CD8-positive, alpha-beta memory T cell (primary cell): ENCODE measurements around the gene B3GAT3. TPM values are rescaled to one million over a fixed set of nuclear protein-coding genes. Genes with fewer than 3 reads are reported as not detected.
A peak's percentile ranks its signal among the peaks of the same experiment; 100 is the strongest.

Experiments used
- CTCF ChIA-PET: fragments of 350-600 bp; sonication (Branson Sonifier 250); formaldehyde crosslinking; loops from one replicate; lab custom pipeline; 2021; ENCODE audit warnings: antibody characterized with exemption; lab: Charles Lee
- POLR2A ChIA-PET: fragments of 350-600 bp; sonication (Branson Sonifier 250); formaldehyde crosslinking; loops from one replicate; lab custom pipeline; 2021; ENCODE audit warnings: antibody characterized with exemption; lab: Charles Lee
- DNase-seq, 5 donors: peaks; one replicate each; pipeline versions ENCODE4 v3.0.0 to v3.0.0-alpha.2; 2020 to 2022; ENCODE audit warnings: mixed read lengths in 1 of 5
- H3K27ac ChIP-seq: one replicate; pipeline ENCODE4 v1.7.0; 2013; ENCODE audit warnings: low read depth, mild to moderate bottlenecking, low read length, moderate library complexity
- H3K27me3 ChIP-seq: 2 replicates; pipeline ENCODE4 v1.7.0; 2013; ENCODE audit warnings: low read length, mild to moderate bottlenecking; ENCODE audit not compliant: insufficient read depth, poor library complexity, severe bottlenecking
- H3K36me3 ChIP-seq: 2 replicates; pipeline ENCODE4 v1.7.0; 2013; ENCODE audit warnings: mild to moderate bottlenecking, low read length, moderate library complexity; ENCODE audit not compliant: insufficient read depth
- H3K4me1 ChIP-seq: 2 replicates; pipeline ENCODE4 v1.7.0; 2013; ENCODE audit warnings: mild to moderate bottlenecking, low read length, moderate library complexity; ENCODE audit not compliant: insufficient read depth
- H3K4me3 ChIP-seq: 2 replicates; pipeline ENCODE4 v1.7.0; 2013; ENCODE audit warnings: mild to moderate bottlenecking, low read length
- H3K9me3 ChIP-seq: 2 replicates; pipeline ENCODE4 v1.7.0; 2013; ENCODE audit warnings: mild to moderate bottlenecking, low read length
- H3K27ac Mint-ChIP-seq, 8 donors: one replicate each; pipeline ENCODE4 v1.8.0; 2020 to 2021; ENCODE audit warnings: mixed read lengths in 8 of 8, mild to moderate bottlenecking in 6 of 8, inconsistent platforms in 3 of 8, moderate library complexity in 3 of 8
- H3K27me3 Mint-ChIP-seq, 2 donors: one replicate each; pipeline ENCODE4 v1.8.0; 2020 to 2021; ENCODE audit warnings: mixed read lengths in 2 of 2, mild to moderate bottlenecking in 1 of 2, moderate library complexity in 1 of 2
- H3K36me3 Mint-ChIP-seq, 3 donors: one replicate each; pipeline ENCODE4 v1.8.0; 2020 to 2021; ENCODE audit warnings: mixed read lengths in 3 of 3, inconsistent platforms in 1 of 3, mild to moderate bottlenecking in 1 of 3
- H3K4me1 Mint-ChIP-seq, 3 donors: one replicate each; pipeline ENCODE4 v1.8.0; 2020 to 2021; ENCODE audit warnings: mixed read lengths in 3 of 3, inconsistent platforms in 1 of 3, mild to moderate bottlenecking in 1 of 3
- H3K4me3 Mint-ChIP-seq, 7 donors: one replicate each; pipeline ENCODE4 v1.8.0; 2020 to 2021; ENCODE audit warnings: mixed read lengths in 7 of 7, mild to moderate bottlenecking in 6 of 7, moderate library complexity in 4 of 7, inconsistent platforms in 2 of 7
- H3K9me3 Mint-ChIP-seq, 5 donors: one replicate each; pipeline ENCODE4 v1.8.0; 2020 to 2022; ENCODE audit warnings: mixed read lengths in 5 of 5, mild to moderate bottlenecking in 3 of 5, moderate library complexity in 2 of 5, inconsistent platforms in 1 of 5
- polyA plus RNA-seq: library from polyadenylated mRNA; unstranded; fragments of 300-500 nt; fragmentation: Illumina TruSeq; gene quantifications from one replicate; pipeline ENCODE4 v1.2.3, GENCODE V29; 2021
- total RNA-seq, 2 experiments: library from RNA; stranded (reverse); gene quantifications; one replicate each; pipeline ENCODE4 v1.2.3, GENCODE V29; 2021

B3GAT3 gene
- total and polyA plus RNA-seq, 3 experiments from 2014 or later, result 48.9 to 68.2 (median 67.4) TPM

- no peaks in the 10 kb centered on the region for H3K9me3 Mint-ChIP-seq
- no peaks in the 10 kb centered on the region for H3K27me3 ChIP-seq
- peak; percentile 89 to 98 (median 98) for DNase-seq
- peak overlapping the region; percentile 92 to 98 (median 96) for H3K27ac Mint-ChIP-seq
- POLR2A ChIA-PET, result interaction anchor here (0.6 to 3.5 kb wide), 8 partner anchors 8 to 282 kb away, joined by 3 to 63 read pairs (median 4); partner anchors contain the start of genes C11orf98, CSKMT, HNRNPUL2 and LBHD1
- peak overlapping the region; percentile 86 for H3K27ac ChIP-seq
- H3K9me3 ChIP-seq, result no peaks in the 10 kb centered on the region
- peaks cover 29% of the 10 kb centered on the region for H3K4me1 ChIP-seq
- peak overlapping the region; percentile 91 to 97 (median 93) for H3K4me3 Mint-ChIP-seq
- peaks cover 27 to 90% (median 40%) of the 10 kb centered on the region in 3 donors for H3K36me3 Mint-ChIP-seq
- peaks cover 52% of the 10 kb centered on the region for H3K36me3 ChIP-seq
- peak overlapping the region; percentile 89 for H3K4me3 ChIP-seq
- CTCF ChIA-PET, result interaction anchor here (0.7 to 1.4 kb wide), 6 partner anchors 8 to 66 kb away, joined by 3 to 5 read pairs (median 3); partner anchors contain the start of genes C11orf98, CSKMT and TUT1
- peaks cover 0 to 5% of the 10 kb centered on the region in 2 donors for H3K27me3 Mint-ChIP-seq
- peaks cover 56 to 71% (median 68%) of the 10 kb centered on the region in 3 donors for H3K4me1 Mint-ChIP-seq
These were observed 22.6 kb downstream of the B3GAT3 start for GRCh38 chr11:62599069-62599696.

GRCh38 chr11:62595124-62595523 is 26.7 kb downstream of the B3GAT3 start:
- Mint-ChIP-seq H3K27ac (peak overlapping the region in 4 of 8 donors; percentile 56 to 88 (median 70)), H3K4me3 (peak overlapping the region in 2 of 7 donors; percentile 29 to 37), H3K36me3 (peaks cover 23 to 82% (median 34%) of the 10 kb centered on the region in 3 donors), H3K4me1 (peaks cover 60 to 80% (median 80%) of the 10 kb centered on the region in 3 donors), H3K27me3 (peaks cover 0 to 6% of the 10 kb centered on the region in 2 donors), H3K9me3 (no peaks in the 10 kb centered on the region)
- Histone ChIP-seq H3K27me3 (no peaks in the 10 kb centered on the region), H3K9me3 (no peaks in the 10 kb centered on the region), H3K36me3 (peaks cover 50% of the 10 kb centered on the region), H3K4me1 (peaks cover 55% of the 10 kb centered on the region), H3K27ac (no peak overlapping the region), H3K4me3 (no peak overlapping the region)
- POLR2A ChIA-PET, result no interaction called here
- CTCF ChIA-PET, result interaction anchor here (0.9 to 5.1 kb wide), 4 partner anchors 17 to 99 kb away, joined by 3 to 46 read pairs (median 26); partner anchors contain the start of genes B3GAT3, C11orf98 and CSKMT
- no peak for DNase-seq

DNA sequence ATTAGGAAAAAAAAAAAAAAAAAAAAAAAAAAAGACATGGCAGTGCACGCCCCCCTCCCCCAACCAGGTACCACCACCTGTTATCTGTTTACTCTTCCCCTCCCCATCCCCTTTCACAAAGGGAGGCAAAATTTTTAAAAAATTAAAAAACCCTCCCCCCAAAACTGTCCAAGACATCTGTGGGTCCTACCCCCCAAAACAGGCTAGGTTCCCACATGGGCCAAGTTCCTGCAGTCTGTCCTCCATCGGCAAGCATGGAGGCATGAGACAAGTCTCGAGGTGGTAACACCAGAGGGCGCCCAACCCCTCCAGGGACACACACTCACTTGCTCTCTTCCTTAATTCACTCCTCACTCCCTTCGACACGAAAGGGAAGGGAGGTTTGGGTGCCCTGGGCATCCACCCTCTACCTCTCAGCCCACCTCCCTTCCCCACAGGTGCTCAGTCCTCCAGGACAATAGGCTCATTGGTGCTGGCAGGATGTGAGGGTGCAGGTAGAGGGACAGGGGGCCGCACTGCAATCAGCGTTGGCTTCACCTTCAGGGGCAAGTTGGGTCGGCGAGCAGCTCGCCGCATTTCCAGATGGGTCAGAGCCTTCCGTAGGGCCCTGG is 28.2 kb downstream of the B3GAT3 start:
- ChIA-PET CTCF (interaction anchor here (0.7 to 5.1 kb wide), 21 partner anchors 8 to 312 kb away, joined by 3 to 46 read pairs (median 7); partner anchors contain the start of genes B3GAT3, C11orf98, CSKMT and EEF1G), POLR2A (interaction anchor here (0.6 to 3.3 kb wide), 10 partner anchors 15 to 1511 kb away, joined by 3 to 71 read pairs (median 12); partner anchors contain the start of genes B3GAT3, C11orf98, CSKMT and EML3)
- Histone ChIP-seq H3K4me1 (peaks cover 52% of the 10 kb centered on the region), H3K4me3 (no peak overlapping the region), H3K9me3 (no peaks in the 10 kb centered on the region), H3K27ac (no peak overlapping the region), H3K27me3 (no peaks in the 10 kb centered on the region), H3K36me3 (peaks cover 52% of the 10 kb centered on the region)
- H3K27ac Mint-ChIP-seq, result peak overlapping the region; percentile 84 to 99 (median 97)
- H3K27me3 Mint-ChIP-seq, result peaks cover 0 to 3% of the 10 kb centered on the region in 2 donors
- peaks cover 46 to 79% (median 70%) of the 10 kb centered on the region in 3 donors for H3K4me1 Mint-ChIP-seq
- peak; percentile 65 to 87 (median 69) for DNase-seq
- peaks cover 13 to 72% (median 22%) of the 10 kb centered on the region in 3 donors for H3K36me3 Mint-ChIP-seq
- H3K4me3 Mint-ChIP-seq, result peak overlapping the region; percentile 59 to 94 (median 72)
- no peaks in the 10 kb centered on the region for H3K9me3 Mint-ChIP-seq

- Mint-ChIP-seq H3K4me1 (peaks cover 41 to 75% (median 64%) of the 10 kb centered on the region in 3 donors), H3K36me3 (peaks cover 11 to 72% (median 20%) of the 10 kb centered on the region in 3 donors), H3K4me3 (peak overlapping the region in 2 of 7 donors; percentile 5 to 72)
These were observed 28.8 kb downstream of the B3GAT3 start for GRCh38 chr11:62592989-62593421.

GRCh38 chr11:62592146-62592815 is 29.5 kb downstream of the B3GAT3 start:
- Mint-ChIP-seq H3K4me1 (peaks cover 38 to 74% (median 59%) of the 10 kb centered on the region in 3 donors), H3K4me3 (peak overlapping the region; percentile 84 to 98 (median 95)), H3K9me3 (no peaks in the 10 kb centered on the region), H3K36me3 (peaks cover 7 to 72% (median 14%) of the 10 kb centered on the region in 3 donors), H3K27ac (peak overlapping the region; percentile 84 to 99 (median 98)), H3K27me3 (peaks cover 0 to 3% of the 10 kb centered on the region in 2 donors)
- Histone ChIP-seq H3K27ac (peak overlapping the region; percentile 92), H3K36me3 (peaks cover 48% of the 10 kb centered on the region), H3K27me3 (no peaks in the 10 kb centered on the region), H3K4me3 (peak overlapping the region; percentile 78), H3K4me1 (peaks cover 43% of the 10 kb centered on the region), H3K9me3 (no peaks in the 10 kb centered on the region)
- CTCF ChIA-PET, result interaction anchor here (0.6 to 5.1 kb wide), 53 partner anchors 7 to 289 kb away, joined by 3 to 46 read pairs (median 5); partner anchors contain the start of genes B3GAT3, C11orf98, CSKMT and EEF1G
- no peak for DNase-seq
- POLR2A ChIA-PET, result interaction anchor here (0.5 to 3.3 kb wide), 32 partner anchors 8 to 1512 kb away, joined by 3 to 71 read pairs (median 8); partner anchors contain the start of genes B3GAT3, BSCL2, C11orf98 and CSKMT

More at GRCh38 chr11:62592989-62593421, 28.8 kb downstream of the B3GAT3 start:
- DNase-seq, result no peak
- no peak overlapping the region for H3K4me3 ChIP-seq
- no peaks in the 10 kb centered on the region for H3K9me3 Mint-ChIP-seq
- H3K27ac ChIP-seq, result peak overlapping the region; percentile 92
- ChIA-PET POLR2A (interaction anchor here (0.5 to 3.3 kb wide), 13 partner anchors 10 to 1511 kb away, joined by 3 to 71 read pairs (median 8); partner anchors contain the start of genes B3GAT3, C11orf98, CSKMT and EML3), CTCF (interaction anchor here (0.7 to 5.1 kb wide), 24 partner anchors 8 to 312 kb away, joined by 3 to 46 read pairs (median 8); partner anchors contain the start of genes B3GAT3, C11orf98, CSKMT and EEF1G)
- H3K27me3 Mint-ChIP-seq, result peaks cover 0 to 3% of the 10 kb centered on the region in 2 donors
- H3K4me1 ChIP-seq, result peaks cover 47% of the 10 kb centered on the region
- H3K27me3 ChIP-seq, result no peaks in the 10 kb centered on the region
- H3K9me3 ChIP-seq, result no peaks in the 10 kb centered on the region
- peaks cover 48% of the 10 kb centered on the region for H3K36me3 ChIP-seq
- peak overlapping the region in 7 of 8 donors; percentile 64 to 99 (median 98) for H3K27ac Mint-ChIP-seq

GRCh38 chr11:62591448-62592145 is 30.2 kb downstream of the B3GAT3 start, which contains the start of gene TUT1:
TUT1 (minus strand) TSS chr11:62591523; CDS start chr11:62591485, 38 bp downstream.
- Histone ChIP-seq H3K9me3 (no peaks in the 10 kb centered on the region), H3K27ac (peak within 1 kb of the TSS; percentile 92), H3K4me3 (peak within 1 kb of the TSS; percentile 83), H3K36me3 (peaks cover 44% of the 10 kb centered on the region), H3K27me3 (no peaks in the 10 kb centered on the region), H3K4me1 (peaks cover 41% of the 10 kb centered on the region)
- ChIA-PET POLR2A (interaction anchor here (0.5 to 3.3 kb wide), 37 partner anchors 9 to 265 kb away, joined by 3 to 71 read pairs (median 7); partner anchors contain the start of genes B3GAT3, BSCL2, C11orf98 and CSKMT), CTCF (interaction anchor here (0.6 to 5.1 kb wide), 52 partner anchors 8 to 289 kb away, joined by 3 to 46 read pairs (median 5); partner anchors contain the start of genes B3GAT3, C11orf98, CSKMT and EEF1G)
- peak; percentile 91 to 98 (median 97) for DNase-seq
- H3K4me3 Mint-ChIP-seq, result peak within 1 kb of the TSS; percentile 84 to 98 (median 95)
- H3K4me1 Mint-ChIP-seq, result peaks cover 36 to 71% (median 59%) of the 10 kb centered on the region in 3 donors
- H3K27me3 Mint-ChIP-seq, result peaks cover 0 to 3% of the 10 kb centered on the region in 2 donors
- H3K9me3 Mint-ChIP-seq, result no peaks in the 10 kb centered on the region
- peaks cover 7 to 72% (median 11%) of the 10 kb centered on the region in 3 donors for H3K36me3 Mint-ChIP-seq
- peak within 1 kb of the TSS; percentile 84 to 99 (median 98) for H3K27ac Mint-ChIP-seq
